HFF-Myc (cell line): ENCODE data around the gene LMNTD1.

ENCODE experiments used
- DNase-seq: peaks from one replicate; pipeline ENCODE4 v3.0.0-alpha.2; 2011; ENCODE audit warnings: low read depth; ENCODE audit errors: extremely low read depth
- H3K4me3 ChIP-seq: replicated peaks from 2 replicates; pipeline ENCODE4 v1.5.1; 2011; ENCODE audit warnings: low read depth, mild to moderate bottlenecking, control low read depth, low read length
- CTCF ChIP-seq: IDR thresholded peaks from 2 replicates; pipeline ENCODE4 v1.5.1; 2012; ENCODE audit warnings: mild to moderate bottlenecking, low read depth, low read length, control low read depth; ENCODE audit errors: missing control alignments

The LMNTD1 gene

GRCh38 chr12:25587346-25587745, 34.3 kb upstream of the LMNTD1 start:
- TF ChIP-seq CTCF: no peak
- H3K4me3 ChIP-seq: no peak overlapping the region
- no peak for DNase-seq

GRCh38 chr12:25585662-25586061, 32.6 kb upstream of the LMNTD1 start:
- no peak for TF ChIP-seq CTCF
- H3K4me3 ChIP-seq: no peak overlapping the region
- no peak for DNase-seq

- no peak for TF ChIP-seq CTCF
- DNase-seq: no peak
- no peak overlapping the region for H3K4me3 ChIP-seq
Observed at GRCh38 chr12:25585021-25585523, 32.0 kb upstream of the LMNTD1 start.

- no peak for DNase-seq
- TF ChIP-seq CTCF: no peak
- H3K4me3 ChIP-seq: no peak overlapping the region
Observed at GRCh38 chr12:25584596-25584995, 31.5 kb upstream of the LMNTD1 start.

GRCh38 chr12:25583545-25583944, 30.5 kb upstream of the LMNTD1 start:
- no peak for DNase-seq
- no peak overlapping the region for H3K4me3 ChIP-seq
- no peak for TF ChIP-seq CTCF

GRCh38 chr12:25581067-25581466, 28.0 kb upstream of the LMNTD1 start:
- no peak overlapping the region for H3K4me3 ChIP-seq
- no peak for DNase-seq
- no peak for TF ChIP-seq CTCF
